ENCODE results near the gene BABAM2.

The BABAM2 gene

GRCh38 chr2:27911458-27912210 lies 21.1 kb downstream of the BABAM2 start:
- no peak for DNase-seq (ENCODE audit: low spot score)

GRCh38 chr2:27912512-27912911 lies 22.0 kb downstream of the BABAM2 start:
- DNase-seq (ENCODE audit: low spot score), result no peak

DNA sequence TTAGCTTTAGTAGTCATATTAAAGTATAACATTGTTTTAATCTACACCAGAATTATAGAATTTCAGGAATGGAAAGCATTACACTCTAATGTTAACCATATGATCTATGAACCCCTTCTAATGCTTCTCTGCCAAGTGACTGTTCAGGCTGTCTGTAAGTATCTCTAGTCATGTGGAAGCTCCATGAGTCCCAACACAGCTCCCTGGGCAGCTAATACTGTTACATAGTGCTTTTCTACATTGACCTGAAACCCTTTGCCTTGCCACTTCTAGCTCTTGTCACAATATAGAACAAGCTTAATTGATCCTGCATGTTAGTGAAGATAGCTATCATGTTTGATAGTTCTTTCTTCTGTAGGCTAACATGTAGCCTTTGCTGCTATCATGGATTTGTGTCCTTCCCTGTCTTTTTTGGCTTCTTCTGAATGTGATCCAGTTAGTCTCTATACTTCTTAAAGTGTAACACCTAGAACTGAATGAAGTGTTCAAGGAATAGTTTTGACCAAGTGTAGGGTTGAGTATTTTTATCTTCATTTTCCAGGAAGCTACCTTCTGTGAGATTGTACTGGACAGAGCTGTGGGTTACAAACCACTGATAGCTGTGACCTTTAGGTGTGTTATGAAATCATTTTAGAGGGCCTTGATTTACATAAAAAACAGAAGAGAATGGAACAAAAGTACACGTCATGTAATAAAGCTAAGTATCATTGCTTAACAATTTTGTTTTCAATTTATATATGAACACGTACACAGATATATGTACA lies 23.7 kb downstream of the BABAM2 start:
- DNase-seq (ENCODE audit: low spot score), result no peak

- no peak for DNase-seq (ENCODE audit: low spot score)
These were observed 24.3 kb downstream of the BABAM2 start for GRCh38 chr2:27914805-27915175.

DNA sequence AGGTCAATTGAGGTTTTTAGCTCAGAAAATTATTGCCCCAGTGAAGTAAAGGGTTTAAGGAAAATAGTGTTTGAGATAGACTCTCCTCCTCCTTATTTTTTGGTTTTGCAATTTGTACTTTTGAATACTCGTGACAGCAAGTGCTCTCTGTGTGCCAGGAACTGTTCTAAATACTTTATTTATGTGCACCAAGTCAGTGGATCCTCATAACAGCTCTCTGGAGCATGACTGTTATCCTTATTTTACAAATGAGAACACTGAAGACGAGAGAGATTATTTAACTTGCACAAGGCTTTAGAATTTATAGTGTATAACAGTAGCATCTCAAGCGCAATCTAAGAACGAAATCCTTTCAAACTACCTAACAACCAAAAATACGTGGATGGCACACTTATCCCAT lies 24.7 kb downstream of the BABAM2 start:
- no peak for DNase-seq (ENCODE audit: low spot score)

GRCh38 chr2:27915874-27916273 lies 25.3 kb downstream of the BABAM2 start:
- no peak for DNase-seq (ENCODE audit: low spot score)

DNA sequence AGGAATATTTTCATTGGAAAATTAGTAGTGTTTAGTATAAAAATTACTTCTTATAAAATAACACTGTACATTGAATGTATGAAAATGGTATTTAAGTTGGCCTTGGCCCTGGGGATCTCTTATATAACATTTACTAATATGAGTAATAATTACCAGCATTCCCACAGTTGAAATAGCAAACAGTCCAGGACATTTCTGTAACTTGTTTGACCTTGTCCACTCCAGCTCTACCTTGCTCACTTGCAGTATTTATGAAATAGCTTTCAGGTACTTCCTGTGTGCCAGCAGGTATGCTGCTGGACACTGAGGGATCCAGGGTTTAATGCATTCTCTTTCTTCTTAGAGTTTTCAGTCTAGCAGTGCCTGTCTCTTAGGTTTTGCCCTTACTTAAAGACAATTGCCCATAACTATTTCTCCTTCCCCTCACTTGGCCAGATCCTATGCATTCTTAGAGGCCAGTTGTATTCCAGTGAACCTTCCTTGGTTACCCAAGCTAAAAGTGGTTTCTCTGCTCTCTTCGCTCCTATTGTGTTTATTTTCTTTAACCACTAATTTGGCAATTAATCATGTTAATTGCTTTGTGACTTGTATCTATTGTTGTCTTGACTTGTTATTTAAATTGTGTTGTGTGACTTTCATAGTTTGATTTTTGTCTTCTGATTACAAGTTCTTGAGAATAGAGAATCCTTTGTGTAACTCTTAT lies 25.9 kb downstream of the BABAM2 start:
- no peak for DNase-seq (ENCODE audit: low spot score)

DNA sequence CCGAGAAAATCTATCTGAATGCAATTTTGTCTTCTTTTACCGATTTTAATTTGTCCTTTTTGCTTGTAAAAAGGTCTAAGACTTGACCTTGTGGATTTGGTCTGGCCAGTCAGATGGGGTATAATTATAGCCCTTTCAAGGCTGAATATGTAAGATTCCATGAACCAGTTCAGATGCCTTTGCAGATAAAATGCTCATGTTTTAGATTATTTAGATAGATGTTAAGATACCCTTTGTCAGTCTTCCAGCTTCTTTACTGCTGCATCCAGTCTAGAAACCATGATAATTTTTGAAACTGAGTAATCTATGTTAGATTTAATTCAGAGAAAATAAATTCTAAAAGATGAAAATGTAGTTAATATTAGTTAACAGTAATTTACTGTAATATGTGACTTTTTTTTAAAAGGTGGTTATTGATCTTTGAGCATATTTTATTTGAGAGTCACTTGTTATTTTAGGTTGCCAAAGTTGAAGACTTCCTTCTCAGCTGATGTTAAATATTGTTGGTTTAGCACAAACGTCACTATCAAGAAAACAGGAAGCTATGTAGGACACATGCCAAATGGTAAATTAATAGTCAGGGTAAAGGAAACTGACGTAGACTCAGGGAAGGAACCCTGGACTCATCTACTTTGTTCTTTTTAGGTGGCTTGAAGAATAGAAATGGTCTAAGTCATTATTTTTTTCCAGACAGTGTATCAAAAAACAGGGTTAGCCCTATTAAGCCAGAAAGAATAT lies 29.8 kb downstream of the BABAM2 start:
- no peak for DNase-seq (ENCODE audit: low spot score)

- no peak for DNase-seq (ENCODE audit: low spot score)
These were observed 30.9 kb downstream of the BABAM2 start for GRCh38 chr2:27921424-27921823.

DNA sequence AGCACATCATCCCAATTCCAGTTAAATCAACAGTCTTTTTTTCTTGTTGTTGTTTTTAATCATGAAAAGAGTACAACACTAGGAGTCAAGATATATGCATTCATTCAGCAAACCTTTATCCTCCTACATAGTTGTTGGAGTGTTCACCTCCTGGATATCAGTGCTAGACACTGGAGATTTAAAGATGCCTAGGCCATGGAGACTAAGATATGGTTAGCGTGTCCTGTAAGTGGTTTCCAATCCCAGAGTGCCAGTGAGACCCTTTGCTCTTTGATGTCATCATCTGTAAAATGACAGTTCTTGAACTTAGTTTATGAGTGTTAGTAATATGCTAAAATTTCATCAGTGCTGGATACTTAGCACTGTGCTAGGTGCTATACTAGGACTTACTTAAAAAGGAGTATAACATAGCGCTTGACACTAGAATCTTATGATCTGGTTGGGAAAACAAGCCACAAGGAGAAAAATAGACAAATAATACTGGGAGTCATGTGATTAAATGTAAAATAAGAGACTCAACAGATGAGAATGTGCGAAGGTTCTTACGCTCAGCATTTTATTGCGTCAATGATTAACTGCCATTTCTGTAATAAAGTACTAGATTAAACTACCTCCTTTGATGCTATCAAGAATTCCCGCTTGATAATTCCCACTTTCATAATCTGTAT lies 31.5 kb downstream of the BABAM2 start:
- no peak for DNase-seq (ENCODE audit: low spot score)

DNA sequence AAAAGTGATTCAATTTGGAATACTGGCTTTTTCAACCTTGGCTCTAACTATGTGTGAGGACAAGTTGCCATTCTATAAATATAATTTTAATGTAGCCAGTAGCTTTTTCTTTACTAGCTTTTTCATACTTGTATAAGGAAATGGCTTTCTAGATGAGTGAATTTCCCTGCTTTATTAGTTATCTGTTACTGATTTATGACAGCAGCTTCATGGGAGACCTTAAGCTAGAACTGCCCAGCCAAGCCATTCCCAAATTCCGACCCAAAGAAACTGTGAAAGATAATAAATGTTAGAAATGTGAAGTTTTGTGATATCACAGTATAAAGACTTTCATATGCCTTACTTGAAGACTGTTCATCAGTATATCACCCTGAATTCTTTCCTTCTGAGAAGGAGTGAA lies 32.3 kb downstream of the BABAM2 start:
- DNase-seq (ENCODE audit: low spot score), result no peak

- DNase-seq (ENCODE audit: low spot score), result no peak
These were observed 35.4 kb downstream of the BABAM2 start for GRCh38 chr2:27925766-27926472.

DNA sequence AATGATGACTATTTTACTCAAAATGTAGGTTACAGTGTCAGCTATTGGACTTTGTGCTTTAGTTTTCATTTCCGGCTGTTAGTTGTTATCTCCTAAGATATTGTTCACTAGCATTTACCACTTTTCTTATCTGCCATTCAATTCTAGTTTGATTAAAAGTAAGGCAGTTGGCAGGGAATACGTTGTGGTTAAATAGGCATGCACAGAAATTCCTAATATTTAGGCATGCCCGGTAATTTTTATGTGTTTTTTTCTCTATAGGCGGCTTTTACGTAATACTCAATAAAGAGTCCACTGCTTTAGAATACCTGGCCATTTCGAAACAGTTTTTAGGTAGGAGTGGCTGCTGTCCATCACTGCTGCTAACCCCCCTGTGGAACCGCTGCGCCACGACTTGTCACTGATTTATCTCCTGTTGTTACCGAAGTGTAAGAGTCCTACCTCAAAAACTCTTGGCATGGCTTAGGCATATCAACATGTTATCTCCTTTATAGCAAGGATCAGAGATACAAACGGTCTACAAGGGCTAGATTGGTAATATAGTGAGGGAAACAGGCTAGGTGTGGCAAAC lies 39.5 kb downstream of the BABAM2 start:
- DNase-seq (ENCODE audit: low spot score), result no peak

- DNase-seq (ENCODE audit: low spot score), result no peak
These were observed 40.9 kb downstream of the BABAM2 start for GRCh38 chr2:27931361-27931950.

DNA sequence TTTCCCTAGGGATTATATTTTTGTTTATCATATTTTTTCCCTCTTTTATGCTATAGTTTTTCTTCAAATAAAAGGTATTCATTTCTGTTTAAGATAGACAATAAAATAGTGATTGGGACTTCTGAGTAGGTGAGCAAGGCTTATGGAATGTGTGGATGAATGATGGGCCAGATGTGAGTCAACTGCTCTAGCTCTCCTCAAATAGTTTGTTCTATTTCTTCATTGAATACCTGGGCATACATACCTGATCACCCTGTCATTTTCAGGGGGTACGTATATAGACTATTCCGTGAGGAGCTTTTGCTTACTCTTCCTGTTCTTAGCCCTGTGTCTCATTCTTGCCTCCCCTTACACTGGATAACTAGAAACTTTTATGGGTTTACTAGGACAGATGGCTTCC lies 41.9 kb downstream of the BABAM2 start:
- no peak for DNase-seq (ENCODE audit: low spot score)

GRCh38 chr2:27935026-27935425 lies 44.5 kb downstream of the BABAM2 start:
- DNase-seq (ENCODE audit: low spot score), result no peak

GRCh38 chr2:27940090-27940671 lies 49.7 kb downstream of the BABAM2 start:
- DNase-seq (ENCODE audit: low spot score), result no peak

- DNase-seq (ENCODE audit: low spot score), result no peak
These were observed 50.5 kb downstream of the BABAM2 start for GRCh38 chr2:27940982-27941381.

GRCh38 chr2:27942612-27943547 lies 52.4 kb downstream of the BABAM2 start:
- no peak for DNase-seq (ENCODE audit: low spot score)

All from activated CD4-positive, alpha-beta T cell treated with anti-CD3 and anti-CD28 coated beads, Interleukin-2, Interleukin-4, amounts not matched to agents 100 ng/mL and 50 ng/mL, durations not matched to agents 16 hours and 8 hours (primary cell).